Caco-2 (cell line): ENCODE results near the gene KRTAP16-1. TPM values are rescaled to one million over a fixed set of nuclear protein-coding genes. Genes with fewer than 3 reads are reported as not detected.

Experiments used
- BruUV-seq: library from RNA; stranded (reverse); fragments of 400-500 nt; replicated peaks from 2 replicates; lab custom pipeline; 2021; lab: Mats Ljungman, UMichigan
- CTCF ChIA-PET: fragments of 300-600 bp; sonication (Branson Sonifier 250); formaldehyde crosslinking; loops from one replicate; lab custom pipeline; 2022; ENCODE audit warnings: antibody characterized with exemption; lab: Charles Lee
- POLR2A ChIA-PET: fragments of 300-600 bp; sonication (Branson Sonifier 250); formaldehyde crosslinking; loops from one replicate; lab custom pipeline; 2022; ENCODE audit warnings: antibody characterized with exemption; lab: Charles Lee
- DNase-seq, 2 experiments: peaks; one replicate each; pipeline versions ENCODE4 v3.0.0 to v3.0.0-alpha.2; 2020 to 2022
- H3K27me3 ChIP-seq: replicated peaks from 2 replicates; pipeline ENCODE4 v1.6.0; 2011; ENCODE audit warnings: low read length; ENCODE audit not compliant: control insufficient read depth, insufficient read depth
- H3K36me3 ChIP-seq: 2 replicates; pipeline ENCODE4 v1.5.1; 2011; ENCODE audit warnings: low read length; ENCODE audit not compliant: control insufficient read depth, insufficient read depth
- H3K4me1 ChIP-seq: fragments of 250-450 bp; sonication (Bioruptor Pico); 2 replicates; pipeline ENCODE4 v1.5.1; 2020; ENCODE audit warnings: mild to moderate bottlenecking
- H3K4me3 ChIP-seq: 2 replicates; pipeline ENCODE4 v1.5.1; 2011; ENCODE audit warnings: low read depth, mild to moderate bottlenecking, control low read depth, low read length
- H3K9me3 ChIP-seq: fragments of 250-450 bp; sonication (Bioruptor Pico); 2 replicates; pipeline ENCODE4 v1.5.1; 2020; ENCODE audit warnings: mild to moderate bottlenecking, moderate library complexity
- H3K27ac Mint-ChIP-seq: one replicate; pipeline ENCODE4 v1.8.0; 2022; ENCODE audit warnings: mixed read lengths; ENCODE audit not compliant: unreplicated experiment
- H3K27me3 Mint-ChIP-seq: one replicate; pipeline ENCODE4 v1.8.0; 2022; ENCODE audit warnings: mixed read lengths; ENCODE audit not compliant: insufficient read depth, unreplicated experiment
- H3K36me3 Mint-ChIP-seq: one replicate; pipeline ENCODE4 v1.8.0; 2022; ENCODE audit warnings: mild to moderate bottlenecking, mixed read lengths; ENCODE audit not compliant: insufficient read depth, unreplicated experiment
- H3K4me1 Mint-ChIP-seq: one replicate; pipeline ENCODE4 v1.8.0; 2022; ENCODE audit warnings: low read depth, mixed read lengths; ENCODE audit not compliant: unreplicated experiment
- H3K4me3 Mint-ChIP-seq: one replicate; pipeline ENCODE4 v1.8.0; 2022; ENCODE audit warnings: mild to moderate bottlenecking, moderate library complexity, mixed read lengths; ENCODE audit not compliant: unreplicated experiment
- H3K9me3 Mint-ChIP-seq: one replicate; pipeline ENCODE4 v1.8.0; 2022; ENCODE audit warnings: mixed read lengths; ENCODE audit not compliant: unreplicated experiment
- intact Hi-C: fragments of 100-400 bp; cut with micrococcal nuclease; formaldehyde crosslinking; loops from one replicate; pipeline ENCODE4 v1.10.0; 2022; ENCODE audit not compliant: unreplicated experiment
- total RNA-seq: library from RNA; stranded (reverse); gene quantifications from 2 replicates; pipeline ENCODE4 v1.2.3, GENCODE V29; 2022
- TF ChIP-seq, protein P1 (sequence below), 2 experiments: fragments of 200-600 bp in 1 of 2; IDR thresholded peaks; 1 replicate in 1 of 2; 2 replicates in 1 of 2; pipeline versions ENCODE4 v1.5.1 to v1.8.0; 2011 to 2022; ENCODE audit warnings: antibody characterized with exemption in 1 of 2, control low read depth in 1 of 2, inconsistent platforms in 1 of 2, low read depth in 1 of 2, low read length in 1 of 2, mild to moderate bottlenecking in 1 of 2, moderate library complexity in 1 of 2; ENCODE audit not compliant: insufficient read depth in 1 of 2, severe bottlenecking in 1 of 2, unreplicated experiment in 1 of 2

The KRTAP16-1 gene
- total RNA-seq, 1 experiment from 2014 or later: not detected

DNA sequence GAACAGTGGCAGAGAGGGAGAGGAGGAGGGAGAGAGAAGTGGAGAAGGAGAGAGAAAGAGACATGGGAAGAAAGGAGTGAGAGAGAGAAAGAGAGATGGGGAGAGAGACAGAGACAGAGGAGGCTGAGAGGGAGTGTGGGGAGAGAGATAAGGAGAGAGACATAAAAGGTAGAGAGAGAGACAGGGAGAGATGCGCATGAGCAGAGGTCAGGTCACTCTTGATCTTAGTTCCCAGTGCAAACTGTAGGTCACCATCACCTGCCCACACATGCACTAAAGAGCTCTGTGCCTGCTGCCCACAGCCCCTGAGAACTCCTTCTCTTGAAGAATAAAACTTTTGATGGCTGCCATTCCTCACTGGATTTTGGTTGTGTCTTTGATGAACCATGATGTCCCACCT, 26.6 kb upstream of the KRTAP16-1 start:
- Histone ChIP-seq H3K4me1 (no peaks in the 10 kb centered on the region), H3K27me3 (no peaks in the 10 kb centered on the region), H3K4me3 (no peak overlapping the region), H3K9me3 (no peaks in the 10 kb centered on the region), H3K36me3 (no peaks in the 10 kb centered on the region)
- ChIA-PET CTCF (no interaction called here), POLR2A (no interaction called here)
- Mint-ChIP-seq H3K27me3 (no peaks in the 10 kb centered on the region), H3K9me3 (no peaks in the 10 kb centered on the region), H3K4me3 (no peak overlapping the region), H3K4me1 (no peaks in the 10 kb centered on the region), H3K27ac (no peak overlapping the region), H3K36me3 (no peaks in the 10 kb centered on the region)
- no TSS peak for BruUV-seq
- intact Hi-C loops: no loop called here
- TF ChIP-seq, protein P1, sequence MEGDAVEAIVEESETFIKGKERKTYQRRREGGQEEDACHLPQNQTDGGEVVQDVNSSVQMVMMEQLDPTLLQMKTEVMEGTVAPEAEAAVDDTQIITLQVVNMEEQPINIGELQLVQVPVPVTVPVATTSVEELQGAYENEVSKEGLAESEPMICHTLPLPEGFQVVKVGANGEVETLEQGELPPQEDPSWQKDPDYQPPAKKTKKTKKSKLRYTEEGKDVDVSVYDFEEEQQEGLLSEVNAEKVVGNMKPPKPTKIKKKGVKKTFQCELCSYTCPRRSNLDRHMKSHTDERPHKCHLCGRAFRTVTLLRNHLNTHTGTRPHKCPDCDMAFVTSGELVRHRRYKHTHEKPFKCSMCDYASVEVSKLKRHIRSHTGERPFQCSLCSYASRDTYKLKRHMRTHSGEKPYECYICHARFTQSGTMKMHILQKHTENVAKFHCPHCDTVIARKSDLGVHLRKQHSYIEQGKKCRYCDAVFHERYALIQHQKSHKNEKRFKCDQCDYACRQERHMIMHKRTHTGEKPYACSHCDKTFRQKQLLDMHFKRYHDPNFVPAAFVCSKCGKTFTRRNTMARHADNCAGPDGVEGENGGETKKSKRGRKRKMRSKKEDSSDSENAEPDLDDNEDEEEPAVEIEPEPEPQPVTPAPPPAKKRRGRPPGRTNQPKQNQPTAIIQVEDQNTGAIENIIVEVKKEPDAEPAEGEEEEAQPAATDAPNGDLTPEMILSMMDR (IDR thresholded peaks at IDR 0.05; ENCODE audit: insufficient read depth in 1 of 2, low read depth in 1 of 2, low read length in 1 of 2, severe bottlenecking in 1 of 2, unreplicated experiment in 1 of 2): no peak
- no peak for DNase-seq

DNA sequence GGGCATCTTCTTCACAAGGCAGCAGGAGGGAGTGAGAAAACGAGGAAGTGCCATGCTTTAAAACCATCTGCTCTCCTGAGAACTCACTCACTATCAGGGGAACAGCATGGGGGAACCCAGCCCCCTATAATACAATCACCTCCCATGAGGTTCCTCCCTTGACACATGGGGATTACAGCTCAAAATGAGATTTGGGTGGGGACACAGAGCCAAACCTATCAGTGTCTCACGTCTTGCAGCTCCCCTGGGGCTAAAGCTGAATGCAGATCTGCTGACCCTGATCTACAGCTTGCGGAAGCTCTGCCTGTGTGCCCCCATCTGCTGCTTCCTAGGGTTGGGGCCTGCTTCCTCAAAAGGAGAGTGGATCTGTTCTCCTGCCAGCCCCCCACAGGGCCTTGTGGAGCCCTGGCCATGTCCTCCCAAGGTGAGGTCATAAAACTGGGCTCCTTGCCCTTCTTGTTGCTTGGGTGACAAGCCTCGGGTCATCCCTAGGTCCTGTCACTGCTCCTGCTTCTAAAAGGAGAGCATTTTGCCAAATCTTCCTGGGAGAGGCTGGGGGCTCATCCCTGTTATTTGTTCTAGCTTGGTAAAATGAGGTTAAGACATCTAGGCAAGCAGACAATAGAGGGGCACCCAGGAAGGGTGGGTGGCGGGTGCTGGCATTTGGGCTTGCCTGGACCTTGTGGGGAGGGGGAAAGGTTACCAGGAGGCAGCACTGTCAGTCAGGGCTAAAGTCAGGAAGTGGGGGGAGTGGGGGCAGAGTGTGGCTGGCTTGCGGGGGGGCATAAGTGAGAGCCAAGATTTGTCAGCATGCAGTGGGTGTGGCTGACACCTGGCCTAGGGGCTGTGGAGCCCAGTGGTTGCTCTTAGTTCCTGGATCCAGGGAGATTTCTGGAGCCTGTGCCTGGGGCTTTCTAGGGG, 25.5 kb upstream of the KRTAP16-1 start:
- Mint-ChIP-seq H3K36me3 (no peaks in the 10 kb centered on the region), H3K27me3 (no peaks in the 10 kb centered on the region), H3K4me1 (no peaks in the 10 kb centered on the region), H3K9me3 (no peaks in the 10 kb centered on the region), H3K4me3 (no peak overlapping the region), H3K27ac (no peak overlapping the region)
- BruUV-seq: no TSS peak
- TF ChIP-seq, protein P1 (IDR thresholded peaks at IDR 0.05; ENCODE audit: insufficient read depth in 1 of 2, low read depth in 1 of 2, low read length in 1 of 2, severe bottlenecking in 1 of 2, unreplicated experiment in 1 of 2): no peak
- no peak overlapping the region for H3K4me3 ChIP-seq
- intact Hi-C loops: no loop called here
- no peaks in the 10 kb centered on the region for H3K4me1 ChIP-seq
- no peaks in the 10 kb centered on the region for H3K36me3 ChIP-seq
- ChIA-PET CTCF (interaction anchor here (1.7 kb wide), 1 partner anchor 12 kb away, joined by 6 read pairs; no protein-coding TSS in a partner anchor), POLR2A (no interaction called here)
- no peaks in the 10 kb centered on the region for H3K27me3 ChIP-seq
- no peak for DNase-seq
- no peaks in the 10 kb centered on the region for H3K9me3 ChIP-seq

DNA sequence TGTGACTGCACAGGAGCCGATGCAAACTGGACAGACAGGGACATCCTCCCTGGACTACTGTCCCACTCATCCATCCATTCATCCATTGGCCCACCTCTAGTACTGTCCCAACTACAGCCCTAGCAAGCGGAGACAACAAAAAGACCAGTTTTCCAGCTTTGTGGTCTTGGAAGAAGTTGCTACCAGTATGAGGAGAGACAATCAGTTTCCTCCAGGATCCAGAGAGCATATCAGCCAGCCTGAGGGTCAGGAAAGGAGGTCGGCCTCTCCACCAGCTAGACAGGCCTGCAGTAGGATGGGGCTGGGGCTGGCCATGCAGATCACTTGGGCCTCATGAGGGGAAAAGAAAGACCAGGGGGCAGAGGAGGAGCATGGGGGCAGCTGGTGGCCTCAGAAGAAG, 24.7 kb upstream of the KRTAP16-1 start:
- Mint-ChIP-seq H3K36me3 (no peaks in the 10 kb centered on the region), H3K27ac (no peak overlapping the region), H3K4me1 (no peaks in the 10 kb centered on the region), H3K9me3 (no peaks in the 10 kb centered on the region), H3K27me3 (no peaks in the 10 kb centered on the region), H3K4me3 (no peak overlapping the region)
- no peak for DNase-seq
- CTCF ChIA-PET: interaction anchor here (1.7 kb wide), 1 partner anchor 11 kb away, joined by 6 read pairs; no protein-coding TSS in a partner anchor
- POLR2A ChIA-PET: no interaction called here
- Histone ChIP-seq H3K36me3 (no peaks in the 10 kb centered on the region), H3K9me3 (no peaks in the 10 kb centered on the region), H3K4me1 (no peaks in the 10 kb centered on the region), H3K4me3 (no peak overlapping the region), H3K27me3 (no peaks in the 10 kb centered on the region)
- intact Hi-C loops: no loop called here
- TF ChIP-seq, protein P1 (IDR thresholded peaks at IDR 0.05; ENCODE audit: insufficient read depth in 1 of 2, low read depth in 1 of 2, low read length in 1 of 2, severe bottlenecking in 1 of 2, unreplicated experiment in 1 of 2): no peak
- no TSS peak for BruUV-seq
